Bronchial epithelial cell (primary cell): Measurements from ENCODE around the gene VWDE. TPM values are rescaled to one million over a fixed set of nuclear protein-coding genes. Genes with fewer than 3 reads are reported as not detected.
A peak's percentile ranks its signal among the peaks of the same experiment; 100 is the strongest.

Experiments used
- DNase-seq: peaks from one replicate; pipeline ENCODE4 v3.0.0-alpha.2; 2010; ENCODE audit warnings: low read depth
- FAIRE-seq: peaks from 2 replicates; lab custom pipeline; 2011; peaks lifted over from hg19 to GRCh38; lab: Jason Lieb, UNC
- H3K27me3 ChIP-seq: 2 replicates; pipeline ENCODE4 v1.5.1; 2011; ENCODE audit warnings: low read length; ENCODE audit not compliant: control insufficient read depth, insufficient read depth
- H3K36me3 ChIP-seq: 2 replicates; pipeline ENCODE4 v1.5.1; 2011; ENCODE audit warnings: low read length; ENCODE audit not compliant: control insufficient read depth, insufficient read depth
- H3K4me3 ChIP-seq: 2 replicates; pipeline ENCODE4 v1.5.1; 2011; ENCODE audit warnings: mild to moderate bottlenecking, low read depth, low read length, control low read depth
- total RNA-seq: library from RNA; depleted of rRNA; stranded (reverse); fragments of >200 nt; gene quantifications from 2 replicates; pipeline ENCODE4 v1.2.1, GENCODE V29; 2014
- TF ChIP-seq, protein P1 (sequence below): IDR thresholded peaks from 2 replicates; pipeline ENCODE4 v1.5.1; 2011; ENCODE audit warnings: mild to moderate bottlenecking, moderate library complexity, low read length, control low read depth, inconsistent platforms; ENCODE audit not compliant: insufficient read depth, severe bottlenecking

VWDE gene
- total RNA-seq, 1 donor from 2014 or later, result 1.1 TPM

DNA sequence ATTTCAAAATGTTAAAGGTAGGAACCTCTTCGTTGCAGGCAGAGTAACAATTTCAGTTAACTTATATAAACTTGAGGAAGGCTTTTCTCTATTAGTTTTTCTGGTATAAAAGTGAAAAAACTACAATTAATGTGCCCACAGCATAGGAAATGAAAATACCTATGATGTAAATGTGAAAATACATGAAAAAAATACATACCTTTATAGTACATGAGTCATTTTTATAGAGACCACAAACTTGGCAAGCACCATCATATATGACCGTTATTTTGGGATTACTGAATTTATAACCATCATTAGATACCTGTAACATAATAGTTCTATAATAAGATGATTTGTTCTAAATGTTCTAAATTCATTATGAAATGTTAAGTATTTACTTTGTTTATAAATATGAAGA is 42.7 kb downstream of the VWDE start:
- peak; percentile 21 for DNase-seq

DNA sequence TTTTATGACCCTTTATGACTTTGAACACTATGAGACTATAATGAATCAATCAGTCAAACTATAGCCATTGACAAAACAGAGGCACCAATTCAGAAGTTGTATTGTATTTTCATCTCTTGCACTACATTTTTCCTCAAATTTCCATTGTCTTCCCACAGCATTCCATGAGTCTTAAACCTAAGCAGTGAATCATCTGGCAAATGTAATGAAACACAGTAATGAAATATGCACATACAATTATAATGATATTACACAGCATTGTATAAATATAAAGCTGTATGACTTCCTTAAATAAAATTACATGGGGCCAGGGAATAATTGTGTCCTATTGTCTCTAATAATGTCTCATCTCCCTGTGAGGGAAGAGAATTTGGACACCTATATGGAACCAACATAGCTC is 45.0 kb downstream of the VWDE start:
- DNase-seq, result peak; percentile 38
- Histone ChIP-seq H3K4me3 (no peak overlapping the region), H3K27me3 (no peaks in the 10 kb centered on the region), H3K36me3 (peaks cover 2% of the 10 kb centered on the region)
- FAIRE-seq, result no peak
- TF ChIP-seq, protein P1, sequence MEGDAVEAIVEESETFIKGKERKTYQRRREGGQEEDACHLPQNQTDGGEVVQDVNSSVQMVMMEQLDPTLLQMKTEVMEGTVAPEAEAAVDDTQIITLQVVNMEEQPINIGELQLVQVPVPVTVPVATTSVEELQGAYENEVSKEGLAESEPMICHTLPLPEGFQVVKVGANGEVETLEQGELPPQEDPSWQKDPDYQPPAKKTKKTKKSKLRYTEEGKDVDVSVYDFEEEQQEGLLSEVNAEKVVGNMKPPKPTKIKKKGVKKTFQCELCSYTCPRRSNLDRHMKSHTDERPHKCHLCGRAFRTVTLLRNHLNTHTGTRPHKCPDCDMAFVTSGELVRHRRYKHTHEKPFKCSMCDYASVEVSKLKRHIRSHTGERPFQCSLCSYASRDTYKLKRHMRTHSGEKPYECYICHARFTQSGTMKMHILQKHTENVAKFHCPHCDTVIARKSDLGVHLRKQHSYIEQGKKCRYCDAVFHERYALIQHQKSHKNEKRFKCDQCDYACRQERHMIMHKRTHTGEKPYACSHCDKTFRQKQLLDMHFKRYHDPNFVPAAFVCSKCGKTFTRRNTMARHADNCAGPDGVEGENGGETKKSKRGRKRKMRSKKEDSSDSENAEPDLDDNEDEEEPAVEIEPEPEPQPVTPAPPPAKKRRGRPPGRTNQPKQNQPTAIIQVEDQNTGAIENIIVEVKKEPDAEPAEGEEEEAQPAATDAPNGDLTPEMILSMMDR, result no peak

More for the DNA sequence above, 42.7 kb downstream of the VWDE start:
- Histone ChIP-seq H3K4me3 (no peak overlapping the region), H3K36me3 (peaks cover 2% of the 10 kb centered on the region), H3K27me3 (no peaks in the 10 kb centered on the region)
- TF ChIP-seq, protein P1, result no peak
- FAIRE-seq, result no peak

DNA sequence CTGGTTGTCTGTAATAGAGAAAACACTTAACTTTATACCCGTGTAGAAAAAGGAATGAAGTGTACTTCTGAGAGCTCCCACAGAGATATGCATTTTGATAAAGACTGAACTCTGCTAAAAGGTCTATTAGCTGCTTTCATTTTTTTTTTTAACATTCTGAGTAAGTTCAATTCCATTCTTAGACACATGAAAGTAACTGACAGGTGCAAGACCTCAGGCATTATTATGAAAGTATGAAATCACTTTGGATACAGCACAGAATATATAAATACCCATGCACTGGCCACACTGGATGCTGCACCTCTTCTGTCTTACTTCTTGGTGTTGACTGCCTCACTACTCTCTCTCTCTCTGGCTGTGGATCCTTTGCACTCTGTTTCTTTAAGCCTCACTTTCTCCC is 46.2 kb downstream of the VWDE start:
- DNase-seq, result no peak

DNA sequence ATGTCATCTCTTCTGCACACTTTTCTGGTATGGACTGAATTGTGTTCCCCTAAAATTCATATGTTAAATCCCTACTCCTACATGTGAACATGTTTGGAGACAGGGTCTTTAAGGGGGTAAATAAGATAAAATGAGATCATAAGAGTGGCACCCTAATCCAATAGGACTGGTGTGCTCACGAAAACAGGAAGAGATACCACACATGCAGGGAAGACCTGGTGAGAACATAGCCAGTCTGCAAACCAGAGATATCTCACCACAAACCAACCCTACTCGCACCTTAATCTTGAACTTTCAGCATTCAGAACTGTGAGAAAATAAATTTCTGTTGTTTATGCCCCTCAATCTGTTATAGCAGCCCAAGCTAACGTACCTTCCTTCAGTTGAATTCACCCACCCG is 51.8 kb downstream of the VWDE start:
- FAIRE-seq (peak; percentile 18), DNase-seq (no peak)
- Histone ChIP-seq H3K4me3 (no peak overlapping the region), H3K36me3 (peaks cover 2% of the 10 kb centered on the region), H3K27me3 (no peaks in the 10 kb centered on the region)
- TF ChIP-seq, protein P1, result no peak

More for the DNA sequence above, 46.2 kb downstream of the VWDE start:
- no peak for FAIRE-seq
- H3K36me3 ChIP-seq, result peaks cover 2% of the 10 kb centered on the region
- no peaks in the 10 kb centered on the region for H3K27me3 ChIP-seq
- no peak overlapping the region for H3K4me3 ChIP-seq
- TF ChIP-seq, protein P1, result no peak

DNA sequence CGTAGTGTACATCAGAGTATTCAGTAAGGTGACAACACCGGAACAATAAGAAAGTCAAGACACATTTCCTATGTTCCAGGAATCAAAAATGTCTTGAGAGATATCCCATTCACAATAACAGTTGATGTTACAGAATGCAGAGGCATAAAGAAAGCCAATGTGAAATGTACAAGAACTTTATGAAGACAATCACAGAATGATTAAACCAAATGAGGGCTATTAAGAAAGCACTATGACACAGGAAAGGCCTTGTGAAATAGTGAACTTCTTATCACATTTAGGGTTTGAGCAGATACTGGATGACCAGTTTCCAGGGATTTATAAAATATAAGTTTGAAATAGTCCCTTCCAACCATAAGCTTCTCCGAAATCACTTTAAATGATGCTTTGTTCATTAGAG is 52.7 kb downstream of the VWDE start:
- Histone ChIP-seq H3K27me3 (no peaks in the 10 kb centered on the region), H3K36me3 (peaks cover under 1% of the 10 kb centered on the region), H3K4me3 (no peak overlapping the region)
- TF ChIP-seq, protein P1, result no peak
- DNase-seq, result no peak
- FAIRE-seq, result no peak

DNA sequence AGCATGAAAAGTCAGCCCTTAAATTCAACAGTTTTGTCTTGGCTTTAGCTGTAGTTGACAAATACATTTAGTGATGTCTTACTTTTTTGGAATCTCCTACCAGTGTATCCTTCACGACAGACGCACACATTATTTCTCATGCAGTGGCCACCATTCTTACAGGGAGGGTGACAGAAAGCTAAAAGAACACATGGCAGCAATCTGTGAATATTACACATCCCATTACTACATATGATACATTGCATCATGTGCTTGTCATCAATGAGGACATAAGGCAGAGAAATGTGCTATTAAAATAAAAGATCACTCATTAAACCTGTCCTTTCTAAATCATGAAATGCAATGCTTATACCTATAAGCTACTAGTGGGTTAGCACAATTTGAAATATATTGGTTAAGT is 66.6 kb downstream of the VWDE start:
- DNase-seq (no peak), FAIRE-seq (no peak)
- Histone ChIP-seq H3K4me3 (no peak overlapping the region), H3K27me3 (no peaks in the 10 kb centered on the region), H3K36me3 (no peaks in the 10 kb centered on the region)
- TF ChIP-seq, protein P1, result no peak
